A673 (cell line): Measurements from ENCODE around the gene MICAL2. TPM values are rescaled to one million over a fixed set of nuclear protein-coding genes. Genes with fewer than 3 reads are reported as not detected.

Source experiments
- BruUV-seq: library from RNA; stranded (reverse); fragments of 400-500 nt; replicated peaks from 2 replicates; lab custom pipeline; 2021; lab: Mats Ljungman, UMichigan
- CTCF ChIA-PET: fragments of 300-600 bp; sonication (Branson Sonifier 250); formaldehyde crosslinking; loops from one replicate; lab custom pipeline; 2022; ENCODE audit warnings: antibody characterized with exemption; lab: Charles Lee
- POLR2A ChIA-PET: fragments of 300-600 bp; sonication (Branson Sonifier 250); formaldehyde crosslinking; loops from one replicate; lab custom pipeline; 2022; ENCODE audit warnings: antibody characterized with exemption; ENCODE audit not compliant: low non-redundant PET; lab: Charles Lee
- DNase-seq: peaks from one replicate; pipeline ENCODE4 v3.0.0-alpha.2; 2015; ENCODE audit warnings: low spot score
- H3K27ac ChIP-seq: fragments of 200-600 bp; sonication (generic); 2 replicates; pipeline ENCODE4 v1.5.1; 2016; ENCODE audit warnings: mixed run types, low read depth, mild to moderate bottlenecking, mixed read lengths, antibody characterized with exemption, low read length; ENCODE audit not compliant: poor library complexity, severe bottlenecking
- H3K27me3 ChIP-seq: fragments of 200-600 bp; sonication (generic); replicated peaks from 2 replicates; pipeline ENCODE4 v1.6.1; 2017; ENCODE audit warnings: mixed run types, low read depth, mild to moderate bottlenecking, mixed read lengths, antibody characterized with exemption, low read length; ENCODE audit not compliant: insufficient read depth, poor library complexity
- H3K36me3 ChIP-seq: fragments of 200-600 bp; sonication (generic); 2 replicates; pipeline ENCODE4 v1.6.1; 2016; ENCODE audit warnings: mixed run types, mild to moderate bottlenecking, mixed read lengths, antibody characterized with exemption, low read length; ENCODE audit not compliant: insufficient read depth, poor library complexity, severe bottlenecking
- H3K4me1 ChIP-seq: fragments of 200-600 bp; sonication (generic); 2 replicates; pipeline ENCODE4 v1.6.1; 2017; ENCODE audit warnings: mixed run types, mild to moderate bottlenecking, mixed read lengths, antibody characterized with exemption, low read length; ENCODE audit not compliant: insufficient read depth, poor library complexity, severe bottlenecking
- H3K4me3 ChIP-seq: fragments of 200-600 bp; sonication (generic); 2 replicates; pipeline ENCODE4 v1.5.1; 2016; ENCODE audit warnings: low read depth, mixed run types, mild to moderate bottlenecking, mixed read lengths, low read length; ENCODE audit not compliant: poor library complexity, severe bottlenecking
- H3K9me3 ChIP-seq: fragments of 200-600 bp; sonication (generic); 2 replicates; pipeline ENCODE4 v1.6.1; 2016; ENCODE audit warnings: mixed run types, low read depth, mild to moderate bottlenecking, mixed read lengths, antibody characterized with exemption, low read length; ENCODE audit not compliant: poor library complexity, severe bottlenecking
- CTCF ChIP-seq: fragments of 300-800, 200-600 bp; sonication (generic); conservative IDR thresholded peaks from 2 replicates; pipeline ENCODE4 v1.5.1; 2017; ENCODE audit warnings: low read depth, mild to moderate bottlenecking, antibody characterized with exemption, low read length, moderate library complexity, mixed read lengths
- EZH2 ChIP-seq: fragments of 200-600 bp; sonication (generic); IDR thresholded peaks from 2 replicates; pipeline ENCODE4 v1.6.1; 2017; ENCODE audit warnings: borderline replicate concordance, low read depth, mild to moderate bottlenecking, mixed read lengths, antibody characterized with exemption, low read length; ENCODE audit not compliant: poor library complexity, severe bottlenecking
- intact Hi-C: fragments of 100-400 bp; cut with micrococcal nuclease; formaldehyde crosslinking; loops from one replicate; pipeline ENCODE4 v1.10.0; 2022; ENCODE audit not compliant: unreplicated experiment
- total RNA-seq: library from RNA; stranded (reverse); gene quantifications from 2 replicates; pipeline ENCODE4 v1.2.3, GENCODE V29; 2021

The MICAL2 gene
- total RNA-seq, 1 experiment from 2014 or later: 1.1 TPM

GRCh38 chr11:12116425-12117032, 6.1 kb downstream of the MICAL2 start:
- TF ChIP-seq CTCF (no peak), EZH2 (no peak)
- no peaks in the 10 kb centered on the region for H3K36me3 ChIP-seq

GRCh38 chr11:12117200-12117599, 6.8 kb downstream of the MICAL2 start:
- CTCF ChIA-PET: no interaction called here
- no peaks in the 10 kb centered on the region for H3K4me1 ChIP-seq
- H3K27ac ChIP-seq: no peak overlapping the region

More at GRCh38 chr11:12116425-12117032, 6.1 kb downstream of the MICAL2 start:
- H3K9me3 ChIP-seq: no peaks in the 10 kb centered on the region
- H3K4me1 ChIP-seq: no peaks in the 10 kb centered on the region
- intact Hi-C loops: loop anchor here (10.0 kb wide), 1 partner anchor 118 kb away; no protein-coding TSS in a partner anchor
- ChIA-PET POLR2A (no interaction called here), CTCF (no interaction called here)
- H3K4me3 ChIP-seq: no peak overlapping the region
- H3K27ac ChIP-seq: no peak overlapping the region
- no peaks in the 10 kb centered on the region for H3K27me3 ChIP-seq
- no peak for DNase-seq
- BruUV-seq: no TSS peak

GRCh38 chr11:12117611-12118010, 7.2 kb downstream of the MICAL2 start:
- TF ChIP-seq CTCF (no peak), EZH2 (no peak)
- H3K4me3 ChIP-seq: no peak overlapping the region
- ChIA-PET CTCF (no interaction called here), POLR2A (no interaction called here)
- BruUV-seq: no TSS peak
- no peaks in the 10 kb centered on the region for H3K36me3 ChIP-seq
- H3K27me3 ChIP-seq: no peaks in the 10 kb centered on the region
- intact Hi-C loops: loop anchor here (10.0 kb wide), 1 partner anchor 117 kb away; no protein-coding TSS in a partner anchor
- no peak overlapping the region for H3K27ac ChIP-seq
- no peaks in the 10 kb centered on the region for H3K9me3 ChIP-seq
- no peaks in the 10 kb centered on the region for H3K4me1 ChIP-seq
- DNase-seq: no peak

More at GRCh38 chr11:12117200-12117599, 6.8 kb downstream of the MICAL2 start:
- no peak overlapping the region for H3K4me3 ChIP-seq
- H3K9me3 ChIP-seq: no peaks in the 10 kb centered on the region
- TF ChIP-seq CTCF (no peak), EZH2 (no peak)
- POLR2A ChIA-PET: no interaction called here
- no peak for DNase-seq
- no peaks in the 10 kb centered on the region for H3K36me3 ChIP-seq
- no TSS peak for BruUV-seq
- intact Hi-C loops: loop anchor here (10.0 kb wide), 1 partner anchor 118 kb away; no protein-coding TSS in a partner anchor
- H3K27me3 ChIP-seq: no peaks in the 10 kb centered on the region
